GM04504 (cell line): ENCODE results near the gene ANO8.

ENCODE experiments used
- DNase-seq: peaks from one replicate; pipeline ENCODE4 v3.0.0-alpha.2; 2012; ENCODE audit warnings: low read depth

ANO8 gene

GRCh38 chr19:17327654-17328516 is 6.8 kb downstream of the ANO8 start:
- no peak for DNase-seq

DNA sequence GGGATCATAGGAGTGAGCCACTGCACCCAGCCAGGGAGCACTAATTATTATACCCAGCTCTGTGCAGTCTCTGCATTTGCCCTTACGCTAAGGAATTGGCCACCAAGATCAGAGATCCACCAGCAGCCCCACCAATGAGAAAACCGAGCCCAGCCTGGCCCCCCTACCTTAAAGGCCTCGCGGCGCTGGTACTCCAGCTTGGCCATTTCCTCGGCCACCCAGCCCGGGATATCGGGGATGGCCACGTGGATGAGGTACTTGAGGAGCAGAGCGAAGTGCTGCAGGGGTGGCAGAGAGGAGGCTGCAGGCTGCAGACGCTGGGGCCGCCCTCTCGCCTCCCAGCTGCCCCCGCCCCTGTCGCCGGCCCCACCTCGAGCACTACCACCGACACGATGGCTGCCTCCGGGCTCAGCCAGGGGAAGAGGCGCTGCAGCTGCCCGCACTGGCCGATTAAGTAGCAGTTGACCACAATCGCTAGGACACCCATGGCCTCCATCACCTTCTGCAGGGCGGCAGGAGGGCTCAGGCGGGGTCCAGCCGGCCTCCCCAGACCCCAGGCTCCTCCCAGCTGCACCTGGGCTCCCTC is 7.5 kb downstream of the ANO8 start:
- no peak for DNase-seq

- DNase-seq: no peak
These were observed 8.1 kb downstream of the ANO8 start for GRCh38 chr19:17326595-17326966.

GRCh38 chr19:17325881-17326594 is 8.6 kb downstream of the ANO8 start:
- no peak for DNase-seq

DNA sequence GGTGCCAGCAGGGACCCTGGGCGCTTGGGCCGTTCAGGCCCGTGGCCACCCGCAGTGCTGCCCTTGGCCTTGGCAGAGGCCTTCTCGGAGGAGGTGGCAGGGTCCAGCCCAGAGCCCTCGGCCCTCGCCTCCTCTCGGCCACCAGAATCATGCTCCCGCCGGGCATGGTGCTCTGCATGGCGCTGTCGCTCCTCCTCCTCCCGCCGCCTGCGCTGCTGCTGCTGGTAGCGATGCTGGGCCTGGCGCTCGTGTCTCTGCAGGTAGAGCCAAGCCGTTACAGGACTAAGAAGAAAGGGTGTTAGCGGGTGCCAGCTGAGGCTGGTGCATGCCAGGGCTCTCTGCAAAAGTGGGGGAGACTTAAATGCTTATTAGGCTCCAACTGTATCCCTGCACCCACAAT is 9.5 kb downstream of the ANO8 start:
- DNase-seq: no peak

DNA sequence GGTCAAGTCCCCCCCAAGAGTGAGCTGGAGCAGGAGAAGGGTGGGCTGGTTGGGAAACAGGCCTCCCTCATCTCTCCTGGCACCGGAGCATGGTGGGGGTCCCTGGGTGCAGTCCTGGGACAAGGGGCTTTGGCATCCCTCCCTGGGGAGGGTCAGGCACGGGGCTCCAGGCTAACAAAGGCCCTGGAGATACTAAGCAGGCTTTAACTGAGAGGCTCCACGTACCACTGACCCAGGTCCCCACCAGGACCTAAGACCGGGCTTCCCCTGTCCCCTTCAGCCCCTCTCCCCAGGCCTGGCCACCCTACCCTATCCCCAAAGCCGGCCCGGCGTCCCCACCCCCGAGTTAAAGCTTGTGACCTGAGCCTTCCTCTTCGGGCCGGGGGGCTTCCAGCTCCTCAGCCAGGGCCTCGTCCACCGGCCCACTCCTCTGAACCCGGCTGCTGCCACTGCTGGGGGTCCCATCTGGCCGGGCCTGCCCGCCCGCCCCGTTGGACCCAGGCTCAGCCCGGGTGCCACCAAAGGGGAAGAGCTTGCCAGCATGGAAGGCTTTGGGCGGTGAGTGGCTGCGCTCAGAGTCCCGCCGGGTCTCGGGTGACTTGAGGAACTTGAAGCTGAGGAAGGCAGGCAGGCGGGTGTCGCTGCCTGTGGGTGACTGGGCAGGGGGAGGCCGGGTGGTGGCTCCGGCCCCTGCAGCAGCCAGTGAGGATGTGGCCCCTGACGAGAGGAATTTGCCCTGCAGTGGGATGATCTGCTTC is 10.1 kb downstream of the ANO8 start:
- no peak for DNase-seq

GRCh38 chr19:17323964-17324332 is 10.7 kb downstream of the ANO8 start:
- no peak for DNase-seq

DNA sequence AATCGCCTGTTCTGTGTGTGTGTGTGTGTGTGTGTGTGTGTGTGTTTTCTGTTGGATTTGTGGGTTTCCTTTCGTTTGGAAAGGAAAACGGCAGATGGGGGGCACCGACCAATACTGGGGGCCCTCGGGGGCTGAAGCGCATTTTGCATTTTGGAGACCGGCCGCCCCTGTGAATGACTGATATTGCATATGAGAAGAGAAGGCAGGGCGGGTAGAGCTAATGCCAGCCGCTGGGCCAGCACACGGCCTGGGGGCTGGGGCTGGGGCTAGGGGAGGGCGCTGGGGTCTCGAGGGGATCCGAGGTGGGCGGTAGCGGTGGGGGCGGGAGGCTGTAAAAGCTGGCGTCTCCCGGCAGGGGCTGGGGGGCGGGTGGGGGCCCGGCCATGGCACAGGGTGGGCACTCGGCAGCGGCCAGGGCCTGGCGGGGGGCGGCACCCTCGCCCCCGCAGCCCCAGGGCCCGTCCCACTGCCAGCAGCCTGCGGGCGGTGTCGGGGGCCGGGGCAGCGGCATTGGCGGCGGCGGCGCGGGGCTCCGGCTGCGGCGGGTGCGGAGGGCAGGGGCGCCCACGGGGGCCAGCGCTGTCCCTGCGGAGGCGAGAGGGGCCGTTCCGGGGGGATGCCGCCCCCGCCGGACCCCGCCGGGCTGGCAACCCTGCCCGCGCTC is 11.2 kb downstream of the ANO8 start:
- DNase-seq: no peak

GRCh38 chr19:17322854-17323253 is 11.8 kb downstream of the ANO8 start:
- DNase-seq: no peak

DNA sequence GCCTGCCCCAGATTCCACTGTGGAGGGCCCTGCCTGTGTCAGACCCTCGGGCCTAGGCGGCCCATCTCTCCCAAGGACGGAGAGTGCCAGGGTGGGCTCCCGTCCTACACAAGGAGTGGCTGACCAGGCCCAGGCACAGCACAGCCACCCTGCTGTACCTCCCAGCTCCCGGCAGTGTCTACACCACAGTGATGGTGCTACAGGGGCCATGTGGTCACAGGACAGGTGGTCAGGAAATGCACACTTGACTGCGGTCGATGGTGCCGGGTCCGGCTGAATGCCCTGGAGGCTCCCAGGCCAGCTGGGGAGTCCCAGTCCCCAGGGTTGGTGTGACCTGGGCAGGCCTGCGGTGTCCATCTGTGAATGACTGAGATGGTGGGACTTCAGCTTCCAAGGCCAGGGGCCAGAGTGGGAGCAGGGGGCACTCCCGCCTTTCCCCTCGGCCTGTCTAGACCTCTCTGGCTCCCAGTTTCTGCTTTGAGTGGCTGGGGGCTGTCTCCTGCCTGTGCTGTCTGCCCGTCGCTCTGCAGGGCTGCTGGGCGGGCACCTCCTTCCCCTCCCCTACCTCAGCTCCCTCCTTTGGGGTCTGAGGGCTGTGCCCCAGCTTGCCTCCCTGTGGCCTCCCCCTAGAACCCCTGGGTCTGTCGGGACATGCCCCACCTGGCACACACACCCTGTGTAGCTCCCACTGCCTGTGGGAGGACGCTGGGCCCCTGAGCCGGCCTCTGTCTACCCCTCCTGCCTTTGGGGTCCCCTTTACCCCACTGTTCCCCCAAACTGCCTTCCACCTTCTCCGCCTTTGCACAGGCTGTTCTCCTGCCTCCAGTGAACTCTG is 12.8 kb downstream of the ANO8 start:
- no peak for DNase-seq

DNA sequence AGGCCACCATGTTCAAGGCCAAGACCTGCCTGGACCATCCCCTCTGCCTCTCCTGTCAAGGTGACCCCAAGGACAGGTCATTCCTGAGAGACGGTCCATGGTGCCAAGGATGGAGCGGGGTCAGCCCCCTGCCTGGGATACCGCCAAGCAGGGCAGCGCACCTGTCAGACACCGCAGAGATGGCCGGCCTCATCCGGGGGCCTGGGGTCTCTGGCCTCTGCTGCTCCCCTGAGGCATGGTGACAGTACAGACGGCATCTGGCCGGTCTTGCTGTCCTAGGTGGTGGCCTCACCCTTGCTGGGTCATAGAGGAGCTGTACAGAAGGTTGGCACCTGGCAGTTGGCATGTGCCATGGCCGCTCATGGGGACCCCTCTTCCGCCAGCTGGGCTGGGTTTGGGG is 14.2 kb downstream of the ANO8 start:
- DNase-seq: no peak

DNA sequence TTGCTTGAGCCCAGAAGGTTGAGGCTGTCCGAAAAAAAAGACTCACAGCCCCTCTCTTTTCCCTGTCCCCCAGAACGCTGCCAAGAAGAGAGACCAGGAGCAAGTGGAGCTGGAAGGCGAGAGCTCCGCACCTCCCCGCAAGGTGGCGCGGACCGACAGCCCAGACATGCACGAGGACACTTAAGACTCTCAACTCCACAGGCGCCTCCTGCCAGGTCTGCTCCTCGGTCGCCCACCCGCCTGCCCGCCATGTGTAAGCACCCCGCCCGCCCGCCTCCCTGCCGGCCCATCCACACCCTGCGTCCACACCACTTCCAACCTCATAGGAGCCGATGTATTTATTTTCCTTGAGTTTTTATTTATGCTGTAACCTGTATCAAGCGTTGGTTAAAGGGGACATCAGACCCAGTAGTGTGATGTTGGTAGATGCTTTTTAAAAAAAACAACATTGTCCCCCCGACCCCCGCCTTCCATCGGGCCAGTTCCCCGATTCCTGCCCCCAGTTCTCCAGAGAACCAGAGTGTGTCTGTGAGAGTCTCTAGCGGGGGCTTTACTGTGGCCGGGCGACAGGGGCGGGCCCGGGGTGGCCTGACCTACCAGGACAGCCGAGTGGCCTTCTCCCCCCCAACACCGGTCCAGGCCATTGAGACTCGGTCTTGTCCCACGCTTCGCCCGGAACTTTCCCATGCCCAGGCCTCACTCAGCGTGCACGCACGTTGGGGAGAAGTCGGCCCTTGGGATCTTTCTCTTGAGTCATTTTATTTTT is 15.0 kb downstream of the ANO8 start:
- no peak for DNase-seq

- no peak for DNase-seq
These were observed 15.7 kb downstream of the ANO8 start for GRCh38 chr19:17318966-17319365.

- no peak for DNase-seq
These were observed 20.6 kb downstream of the ANO8 start for GRCh38 chr19:17314007-17314593.

GRCh38 chr19:17312189-17313113 is 22.2 kb downstream of the ANO8 start:
- no peak for DNase-seq

- DNase-seq: peak; percentile 29
These were observed 23.0 kb downstream of the ANO8 start for GRCh38 chr19:17311455-17312188.

DNA sequence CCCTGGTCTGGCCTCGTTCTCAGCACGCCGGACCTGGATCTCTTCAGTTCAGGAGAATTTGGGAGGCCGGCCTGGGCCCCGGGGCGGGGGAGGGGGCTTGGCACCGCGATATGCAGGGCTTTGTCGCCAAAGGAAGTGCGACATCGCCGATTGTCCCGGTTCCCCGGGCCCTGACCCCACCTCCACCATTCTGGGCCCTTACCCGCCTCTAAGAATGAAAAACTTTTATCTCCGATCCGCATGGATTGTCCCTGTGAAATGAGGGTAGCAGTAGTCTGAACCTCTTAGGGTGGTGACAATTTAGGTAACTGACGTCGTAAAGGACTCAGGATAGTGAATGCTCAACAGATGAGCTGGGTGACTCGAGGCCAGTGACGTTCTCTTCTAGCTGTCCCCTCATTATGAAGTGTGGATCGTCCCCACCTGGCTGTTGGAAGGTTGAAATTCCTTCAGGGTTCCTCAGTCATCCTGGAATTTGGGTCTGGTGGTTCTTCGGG is 24.6 kb downstream of the ANO8 start:
- no peak for DNase-seq
